Spleen (tissue), 7 donors: ENCODE data around the gene CYP2D6.

ENCODE experiments used
- CTCF ChIP-seq, 11 experiments: fragments of 200-600 bp in 7 of 11; fragments of 450-650 bp in 4 of 11; sonication (generic) in 4 of 11; IDR thresholded peaks in 8 of 11; conservative IDR thresholded peaks in 3 of 11; 1 replicate in 7 of 11; 2 replicates in 4 of 11; pipeline versions ENCODE4 v1.4.0 to v1.8.0; 2016 to 2021; ENCODE audit warnings: antibody characterized with exemption in 11 of 11, inconsistent platforms in 4 of 11, mild to moderate bottlenecking in 1 of 11
- POLR2A ChIP-seq, 3 donors: fragments of 450-650 bp; IDR thresholded peaks; one replicate each; pipeline ENCODE4 v1.5.1; 2017; ENCODE audit warnings: antibody characterized with exemption in 3 of 3, mild to moderate bottlenecking in 1 of 3
- donor health status: DM: no; HTN: no; CAD: no; lungs with moderate emphysema.
- donor health status: DM: no; HTN: no; CAD: no.
- donor health status: DM: no; HTN: no; CAD: no.

- no peak for TF ChIP-seq CTCF (IDR thresholded peaks at IDR 0.05 in 8 of 11, conservative IDR thresholded peaks at IDR 0.05 in 3 of 11)
- TF ChIP-seq POLR2A (IDR thresholded peaks at IDR 0.05), result no peak
Observed at GRCh38 chr22:42167066-42167465, 36.5 kb upstream of the CYP2D6 start.
